ENCODE results near the gene CHIC2.

DNA sequence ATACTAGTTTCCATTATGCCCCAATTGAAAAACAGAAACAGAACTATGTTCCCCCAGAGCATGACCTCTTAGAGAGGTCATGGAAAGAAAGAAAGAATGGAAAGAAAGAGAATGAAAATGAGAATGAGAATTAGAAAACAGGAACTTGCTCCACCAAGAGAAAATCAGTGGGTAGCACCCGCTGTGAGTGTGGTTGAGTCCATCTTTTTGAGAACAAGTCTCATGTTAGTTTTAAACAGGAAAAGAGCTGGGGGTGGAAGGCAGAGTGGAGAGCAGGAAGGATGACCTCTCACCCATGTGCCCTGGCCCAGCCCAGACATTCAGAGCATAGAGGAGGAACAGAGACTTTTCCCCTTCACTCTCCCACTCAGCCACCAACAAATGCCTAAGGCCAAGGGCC, 40.5 kb upstream of the CHIC2 start:
- TF ChIP-seq, protein P1, sequence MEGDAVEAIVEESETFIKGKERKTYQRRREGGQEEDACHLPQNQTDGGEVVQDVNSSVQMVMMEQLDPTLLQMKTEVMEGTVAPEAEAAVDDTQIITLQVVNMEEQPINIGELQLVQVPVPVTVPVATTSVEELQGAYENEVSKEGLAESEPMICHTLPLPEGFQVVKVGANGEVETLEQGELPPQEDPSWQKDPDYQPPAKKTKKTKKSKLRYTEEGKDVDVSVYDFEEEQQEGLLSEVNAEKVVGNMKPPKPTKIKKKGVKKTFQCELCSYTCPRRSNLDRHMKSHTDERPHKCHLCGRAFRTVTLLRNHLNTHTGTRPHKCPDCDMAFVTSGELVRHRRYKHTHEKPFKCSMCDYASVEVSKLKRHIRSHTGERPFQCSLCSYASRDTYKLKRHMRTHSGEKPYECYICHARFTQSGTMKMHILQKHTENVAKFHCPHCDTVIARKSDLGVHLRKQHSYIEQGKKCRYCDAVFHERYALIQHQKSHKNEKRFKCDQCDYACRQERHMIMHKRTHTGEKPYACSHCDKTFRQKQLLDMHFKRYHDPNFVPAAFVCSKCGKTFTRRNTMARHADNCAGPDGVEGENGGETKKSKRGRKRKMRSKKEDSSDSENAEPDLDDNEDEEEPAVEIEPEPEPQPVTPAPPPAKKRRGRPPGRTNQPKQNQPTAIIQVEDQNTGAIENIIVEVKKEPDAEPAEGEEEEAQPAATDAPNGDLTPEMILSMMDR (conservative IDR thresholded peaks at IDR 0.05 in 1 of 2, IDR thresholded peaks at IDR 0.05 in 1 of 2; ENCODE audit: low read depth in 1 of 2, low read length in 2 of 2) = no peak
- no peak for TF ChIP-seq EZH2 (IDR thresholded peaks at IDR 0.05; ENCODE audit: low read length, missing control alignments)

Data from fibroblast of lung (primary cell).